GM19372 (cell line): ENCODE results near the gene MED12.

Experiments
- ATAC-seq: cut with Tn5 transposase; IDR thresholded peaks from one replicate; pipeline ENCODE4 v1.9.1; 2021; ENCODE audit warnings: mild to moderate bottlenecking, low read depth, moderate library complexity; ENCODE audit not compliant: unreplicated experiment

The MED12 gene

GRCh38 chrX:71118032-71118984 lies at the start of gene MED12:
Gene MED12, plus strand, starts transcription at chrX:71118596. Its CDS starts 159 bp downstream, at chrX:71118755.
- ATAC-seq: peak; percentile 89

- ATAC-seq: no peak
Observed at GRCh38 chrX:71070531-71070930, 47.9 kb upstream of the MED12 start.

GRCh38 chrX:71081330-71082123 lies 36.9 kb upstream of the MED12 start:
- ATAC-seq: no peak

- ATAC-seq: no peak
Observed at GRCh38 chrX:71082124-71082647, 36.2 kb upstream of the MED12 start.

GRCh38 chrX:71082822-71083221 lies 35.6 kb upstream of the MED12 start:
- no peak for ATAC-seq

GRCh38 chrX:71085900-71086299 lies 32.5 kb upstream of the MED12 start:
- ATAC-seq: no peak

GRCh38 chrX:71091263-71091662 lies 27.1 kb upstream of the MED12 start:
- no peak for ATAC-seq

GRCh38 chrX:71095033-71095432 lies 23.4 kb upstream of the MED12 start:
- ATAC-seq: no peak

- peak; percentile 93 for ATAC-seq
Observed at GRCh38 chrX:71095555-71095980, 22.8 kb upstream of the MED12 start, which contains the start of gene FOXO4. Gene FOXO4, plus strand, starts transcription at chrX:71095851. Its CDS starts 678 bp downstream, at chrX:71096529.

- peak; percentile 9 for ATAC-seq
Observed at GRCh38 chrX:71095981-71096759, 22.2 kb upstream of the MED12 start.

GRCh38 chrX:71096760-71097032 lies 21.7 kb upstream of the MED12 start:
- ATAC-seq: no peak

- ATAC-seq: no peak
Observed at GRCh38 chrX:71098302-71098701, 20.1 kb upstream of the MED12 start.

GRCh38 chrX:71098951-71099506 lies 19.4 kb upstream of the MED12 start:
- ATAC-seq: no peak

GRCh38 chrX:71099736-71100135 lies 18.7 kb upstream of the MED12 start:
- no peak for ATAC-seq

- ATAC-seq: no peak
Observed at GRCh38 chrX:71100581-71101505, 17.6 kb upstream of the MED12 start.

- ATAC-seq: no peak
Observed at GRCh38 chrX:71102292-71102691, 16.1 kb upstream of the MED12 start.

GRCh38 chrX:71103110-71103983 lies 15.0 kb upstream of the MED12 start:
- ATAC-seq: no peak

GRCh38 chrX:71105628-71106027 lies 12.8 kb upstream of the MED12 start:
- ATAC-seq: no peak
